ENCODE results near the gene FBXL19.

The FBXL19 gene

GRCh38 chr16:30922960-30923535, 324 bp upstream of the FBXL19 start:
- H3K27me3 Mint-ChIP-seq, result no peaks in the 10 kb centered on the region
- intact Hi-C loops (cut with micrococcal nuclease), result loop anchor here (1.0 to 2.0 kb wide), 5 partner anchors 26 to 272 kb away; partner anchors contain the start of genes CFAP119, CTF1, ORAI3 and PRR14
- peaks cover 45% of the 10 kb centered on the region for H3K36me3 Mint-ChIP-seq (ENCODE audit: low read depth)
- H3K27ac Mint-ChIP-seq, result peak overlapping the region; percentile 96
- peaks cover 10% of the 10 kb centered on the region for H3K9me3 Mint-ChIP-seq
- peak overlapping the region; percentile 90 for H3K4me3 Mint-ChIP-seq
- peaks cover 50% of the 10 kb centered on the region for H3K4me1 Mint-ChIP-seq (ENCODE audit: low read depth)

- H3K27me3 Mint-ChIP-seq, result no peaks in the 10 kb centered on the region
- no peaks in the 10 kb centered on the region for H3K9me3 Mint-ChIP-seq
- peaks cover 47% of the 10 kb centered on the region for H3K36me3 Mint-ChIP-seq (ENCODE audit: low read depth)
- intact Hi-C loops (cut with micrococcal nuclease), result no loop called here
- H3K4me3 Mint-ChIP-seq, result peak overlapping the region; percentile 75
- H3K27ac Mint-ChIP-seq, result peak overlapping the region; percentile 37
- peaks cover 40% of the 10 kb centered on the region for H3K4me1 Mint-ChIP-seq (ENCODE audit: low read depth)
Measured at GRCh38 chr16:30924076-30924912, 922 bp downstream of the FBXL19 start.

- H3K27ac Mint-ChIP-seq, result peak overlapping the region; percentile 37
- peaks cover 53% of the 10 kb centered on the region for H3K36me3 Mint-ChIP-seq (ENCODE audit: low read depth)
- peaks cover 40% of the 10 kb centered on the region for H3K4me1 Mint-ChIP-seq (ENCODE audit: low read depth)
- H3K9me3 Mint-ChIP-seq, result no peaks in the 10 kb centered on the region
- peak overlapping the region; percentile 75 for H3K4me3 Mint-ChIP-seq
- no peaks in the 10 kb centered on the region for H3K27me3 Mint-ChIP-seq
- intact Hi-C loops (cut with micrococcal nuclease), result no loop called here
Measured at GRCh38 chr16:30924913-30925631, 1.7 kb downstream of the FBXL19 start.

- Mint-ChIP-seq H3K9me3 (no peaks in the 10 kb centered on the region), H3K36me3 (ENCODE audit: low read depth) (peaks cover 58% of the 10 kb centered on the region), H3K4me3 (no peak overlapping the region), H3K27me3 (no peaks in the 10 kb centered on the region), H3K4me1 (ENCODE audit: low read depth) (peaks cover 39% of the 10 kb centered on the region), H3K27ac (no peak overlapping the region)
- intact Hi-C loops (cut with micrococcal nuclease), result no loop called here
Measured at GRCh38 chr16:30925632-30925987, 2.2 kb downstream of the FBXL19 start.

GRCh38 chr16:30925995-30926811, 2.8 kb downstream of the FBXL19 start:
- H3K4me1 Mint-ChIP-seq (ENCODE audit: low read depth), result peaks cover 33% of the 10 kb centered on the region
- H3K9me3 Mint-ChIP-seq, result no peaks in the 10 kb centered on the region
- no peak overlapping the region for H3K4me3 Mint-ChIP-seq
- intact Hi-C loops (cut with micrococcal nuclease), result no loop called here
- H3K27ac Mint-ChIP-seq, result no peak overlapping the region
- peaks cover 64% of the 10 kb centered on the region for H3K36me3 Mint-ChIP-seq (ENCODE audit: low read depth)
- H3K27me3 Mint-ChIP-seq, result no peaks in the 10 kb centered on the region

GRCh38 chr16:30926937-30927788, 3.8 kb downstream of the FBXL19 start:
- Mint-ChIP-seq H3K4me3 (no peak overlapping the region), H3K9me3 (no peaks in the 10 kb centered on the region), H3K27me3 (no peaks in the 10 kb centered on the region), H3K27ac (no peak overlapping the region), H3K4me1 (ENCODE audit: low read depth) (peaks cover 24% of the 10 kb centered on the region), H3K36me3 (ENCODE audit: low read depth) (peaks cover 67% of the 10 kb centered on the region)
- intact Hi-C loops (cut with micrococcal nuclease), result no loop called here

GRCh38 chr16:30927789-30928378, 4.5 kb downstream of the FBXL19 start:
- H3K4me3 Mint-ChIP-seq, result no peak overlapping the region
- intact Hi-C loops (cut with micrococcal nuclease), result no loop called here
- no peak overlapping the region for H3K27ac Mint-ChIP-seq

GRCh38 chr16:30928390-30928789, 5.0 kb downstream of the FBXL19 start:
- Mint-ChIP-seq H3K27me3 (no peaks in the 10 kb centered on the region), H3K4me3 (no peak overlapping the region), H3K36me3 (ENCODE audit: low read depth) (peaks cover 68% of the 10 kb centered on the region), H3K4me1 (ENCODE audit: low read depth) (peaks cover 24% of the 10 kb centered on the region), H3K9me3 (no peaks in the 10 kb centered on the region), H3K27ac (no peak overlapping the region)
- intact Hi-C loops (cut with micrococcal nuclease), result no loop called here

More at GRCh38 chr16:30927789-30928378, 4.5 kb downstream of the FBXL19 start:
- Mint-ChIP-seq H3K36me3 (ENCODE audit: low read depth) (peaks cover 69% of the 10 kb centered on the region), H3K27me3 (no peaks in the 10 kb centered on the region), H3K4me1 (ENCODE audit: low read depth) (peaks cover 24% of the 10 kb centered on the region), H3K9me3 (no peaks in the 10 kb centered on the region)

GRCh38 chr16:30929167-30929566, 5.8 kb downstream of the FBXL19 start:
- Mint-ChIP-seq H3K4me1 (ENCODE audit: low read depth) (peaks cover 23% of the 10 kb centered on the region), H3K4me3 (no peak overlapping the region), H3K36me3 (ENCODE audit: low read depth) (peaks cover 68% of the 10 kb centered on the region), H3K27me3 (no peaks in the 10 kb centered on the region), H3K9me3 (no peaks in the 10 kb centered on the region), H3K27ac (no peak overlapping the region)
- intact Hi-C loops (cut with micrococcal nuclease), result no loop called here

- peaks cover 23% of the 10 kb centered on the region for H3K4me1 Mint-ChIP-seq (ENCODE audit: low read depth)
- peaks cover 68% of the 10 kb centered on the region for H3K36me3 Mint-ChIP-seq (ENCODE audit: low read depth)
- H3K27ac Mint-ChIP-seq, result no peak overlapping the region
- intact Hi-C loops (cut with micrococcal nuclease), result loop anchor here (10.0 kb wide), 1 partner anchor 515 kb away; the partner anchor contains the start of gene ZNF843
- H3K9me3 Mint-ChIP-seq, result no peaks in the 10 kb centered on the region
- no peaks in the 10 kb centered on the region for H3K27me3 Mint-ChIP-seq
- no peak overlapping the region for H3K4me3 Mint-ChIP-seq
Measured at GRCh38 chr16:30930160-30930571, 6.8 kb downstream of the FBXL19 start.

GRCh38 chr16:30931068-30931650, 7.8 kb downstream of the FBXL19 start:
- intact Hi-C loops (cut with micrococcal nuclease), result loop anchor here (10.0 kb wide), 1 partner anchor 514 kb away; the partner anchor contains the start of gene ZNF843
- Mint-ChIP-seq H3K4me3 (no peak overlapping the region), H3K27ac (no peak overlapping the region), H3K36me3 (ENCODE audit: low read depth) (peaks cover 65% of the 10 kb centered on the region), H3K9me3 (no peaks in the 10 kb centered on the region), H3K27me3 (no peaks in the 10 kb centered on the region), H3K4me1 (ENCODE audit: low read depth) (peaks cover 27% of the 10 kb centered on the region)

All from dendritic cell treated with granulocyte-macrophage colony-stimulating factor and Interleukin-4, amounts not matched to agents 40 ng/mL and 50 ng/mL, for 4 days (primary cell).